HEK293 (cell line): ENCODE results near the gene MRPL48.
A peak's percentile ranks its signal among the peaks of the same experiment; 100 is the strongest.

Source experiments
- CTCF ChIA-PET: fragments of 350-600 bp; formaldehyde crosslinking; extraction: SDS; loops from one replicate; lab custom pipeline; 2021; ENCODE audit warnings: antibody characterized with exemption; lab: Yijun Ruan, JAX
- POLR2A ChIA-PET: fragments of 300-600 bp; formaldehyde crosslinking; extraction: SDS; loops from one replicate; lab custom pipeline; 2020; ENCODE audit warnings: antibody characterized with exemption, inconsistent platforms; lab: Yijun Ruan, JAX
- H3K27ac ChIP-seq: fragments of 200-500 bp; sonication (Bioruptor generic); 2 replicates; pipeline ENCODE4 v1.5.1; 2014; ENCODE audit warnings: low read depth, low read length, control low read depth, inconsistent platforms; ENCODE audit errors: extremely low read depth
- H3K36me3 ChIP-seq, 2 experiments: fragments of 200-500 bp in 1 of 2; sonication (Bioruptor generic) in 1 of 2; 1 replicate in 1 of 2; 2 replicates in 1 of 2; pipeline ENCODE4 v1.5.1; 2014 to 2017; ENCODE audit warnings: inconsistent platforms in 2 of 2, low read length in 2 of 2; ENCODE audit not compliant: control insufficient read depth in 2 of 2, insufficient read depth in 1 of 2
- H3K4me1 ChIP-seq: fragments of 200-500 bp; sonication (Bioruptor generic); 2 replicates; pipeline ENCODE4 v1.5.1; 2014; ENCODE audit warnings: mild to moderate bottlenecking, low read length, inconsistent platforms; ENCODE audit not compliant: control insufficient read depth, insufficient read depth
- H3K4me3 ChIP-seq: 2 replicates; pipeline ENCODE4 v1.5.1; 2011; ENCODE audit warnings: low read depth, mild to moderate bottlenecking, control low read depth, low read length, moderate library complexity
- H3K9me3 ChIP-seq: fragments of 200-500 bp; sonication (Bioruptor generic); 2 replicates; pipeline ENCODE4 v1.5.1; 2014; ENCODE audit warnings: low read depth, low read length, inconsistent platforms; ENCODE audit not compliant: control insufficient read depth, insufficient read depth
- ELK4 ChIP-seq: IDR thresholded peaks from 2 replicates; pipeline ENCODE4 v1.6.1; 2011; ENCODE audit warnings: mild to moderate bottlenecking, low read depth, low read length, borderline replicate concordance
- HOXD13 ChIP-seq: sonication (generic); formaldehyde crosslinking; IDR thresholded peaks from 2 replicates; pipeline ENCODE4 v1.8.0; 2022; ENCODE audit warnings: missing genetic modification reagents, borderline replicate concordance
- ZBTB17 ChIP-seq: fragments of 450-650 bp; formaldehyde crosslinking; IDR thresholded peaks from 2 replicates; pipeline ENCODE4 v1.5.1; 2016; ENCODE audit warnings: missing biosample characterization, missing genetic modification characterization
- ZFP69B ChIP-seq: fragments of 450-650 bp; formaldehyde crosslinking; IDR thresholded peaks from 2 replicates; pipeline ENCODE4 v1.5.1; 2016; ENCODE audit warnings: missing biosample characterization, missing genetic modification characterization
- ZNF133 ChIP-seq: fragments of 450-650 bp; formaldehyde crosslinking; IDR thresholded peaks from 2 replicates; pipeline ENCODE4 v1.5.1; 2016; ENCODE audit warnings: missing biosample characterization, missing genetic modification characterization
- ZNF211 ChIP-seq: fragments of 450-650 bp; formaldehyde crosslinking; IDR thresholded peaks from 2 replicates; pipeline ENCODE4 v1.5.1; 2016; ENCODE audit warnings: low read depth, missing biosample characterization, missing genetic modification characterization
- ZNF24 ChIP-seq: fragments of 450-650 bp; formaldehyde crosslinking; IDR thresholded peaks from 2 replicates; pipeline ENCODE4 v1.5.1; 2016; ENCODE audit warnings: missing biosample characterization, missing genetic modification characterization
- ZNF280C ChIP-seq: fragments of 450-650 bp; formaldehyde crosslinking; IDR thresholded peaks from 2 replicates; pipeline ENCODE4 v1.5.1; 2016; ENCODE audit warnings: missing biosample characterization, missing genetic modification characterization
- ZNF391 ChIP-seq: fragments of 450-650 bp; formaldehyde crosslinking; IDR thresholded peaks from 2 replicates; pipeline ENCODE4 v1.5.1; 2016; ENCODE audit warnings: low read depth, missing biosample characterization, missing genetic modification characterization, borderline replicate concordance
- ZNF600 ChIP-seq: fragments of 450-650 bp; formaldehyde crosslinking; IDR thresholded peaks from 2 replicates; pipeline ENCODE4 v1.5.1; 2016; ENCODE audit warnings: missing biosample characterization, missing genetic modification characterization
- ZNF658 ChIP-seq: fragments of 450-650 bp; formaldehyde crosslinking; IDR thresholded peaks from 2 replicates; pipeline ENCODE4; 2016; ENCODE audit warnings: missing biosample characterization, missing genetic modification characterization
- ZNF701 ChIP-seq: fragments of 450-650 bp; formaldehyde crosslinking; IDR thresholded peaks from 2 replicates; pipeline ENCODE4 v1.5.1; 2016; ENCODE audit warnings: missing biosample characterization, missing genetic modification characterization
- ZSCAN4 ChIP-seq: fragments of 450-650 bp; formaldehyde crosslinking; IDR thresholded peaks from 2 replicates; pipeline ENCODE4 v1.5.1; 2017; ENCODE audit warnings: missing biosample characterization, missing genetic modification characterization
- TF ChIP-seq, protein P1 (sequence below): fragments of 450-650 bp; formaldehyde crosslinking; IDR thresholded peaks from 2 replicates; pipeline ENCODE4 v1.5.1; 2016; ENCODE audit warnings: missing biosample characterization, missing genetic modification characterization, low read depth
- TF ChIP-seq, protein P2 (sequence below): fragments of 450-650 bp; formaldehyde crosslinking; conservative IDR thresholded peaks from 2 replicates; pipeline ENCODE4 v1.5.1; 2016; ENCODE audit warnings: low read depth, missing biosample characterization, missing genetic modification characterization
- TF ChIP-seq, protein P3 (sequence below): fragments of 450-650 bp; formaldehyde crosslinking; IDR thresholded peaks from 2 replicates; pipeline ENCODE4 v1.5.1; 2016; ENCODE audit warnings: missing biosample characterization, missing genetic modification characterization, low read depth

The MRPL48 gene

DNA sequence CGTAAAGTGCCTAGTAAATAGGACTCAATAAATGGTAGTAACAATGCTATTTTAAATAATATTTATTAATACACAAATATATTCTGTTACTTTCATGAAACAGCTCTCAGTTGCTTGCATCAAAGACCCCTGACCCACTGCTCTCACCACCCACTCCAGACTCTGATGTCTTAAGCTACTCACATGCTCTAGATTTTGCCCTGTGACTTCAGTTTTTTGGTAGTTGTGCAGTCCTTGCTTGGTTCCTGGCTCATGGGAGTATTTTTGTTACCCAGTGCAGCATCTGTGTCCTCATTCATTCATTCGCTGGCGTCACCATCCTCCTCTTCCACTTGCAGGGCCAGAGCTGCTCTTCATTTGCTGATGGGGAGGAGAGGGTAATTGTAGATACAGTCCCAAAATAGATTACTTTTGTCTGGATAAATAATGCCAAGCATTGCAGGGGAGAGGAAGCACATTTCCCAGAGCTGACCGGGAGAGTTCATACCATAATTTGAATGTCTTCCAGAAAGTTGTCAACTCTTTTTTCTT, 12.7 kb downstream of the MRPL48 start:
- Histone ChIP-seq H3K4me3 (no peak overlapping the region), H3K4me1 (no peaks in the 10 kb centered on the region), H3K9me3 (no peaks in the 10 kb centered on the region), H3K36me3 (peaks cover 0 to 11% of the 10 kb centered on the region in 2 experiments; a peak in 1 of 3 replicates), H3K27ac (no peak overlapping the region)
- no peak for TF ChIP-seq ZSCAN4 (tag by site-specific recombination)
- TF ChIP-seq ZBTB17: peak; percentile 48
- TF ChIP-seq ZNF600 (tag by site-specific recombination): no peak
- no peak for TF ChIP-seq ZNF24
- no peak for TF ChIP-seq ZNF133 (tag by site-specific recombination)
- TF ChIP-seq ZNF391: no peak
- ChIA-PET CTCF (no interaction called here), POLR2A (no interaction called here)

DNA sequence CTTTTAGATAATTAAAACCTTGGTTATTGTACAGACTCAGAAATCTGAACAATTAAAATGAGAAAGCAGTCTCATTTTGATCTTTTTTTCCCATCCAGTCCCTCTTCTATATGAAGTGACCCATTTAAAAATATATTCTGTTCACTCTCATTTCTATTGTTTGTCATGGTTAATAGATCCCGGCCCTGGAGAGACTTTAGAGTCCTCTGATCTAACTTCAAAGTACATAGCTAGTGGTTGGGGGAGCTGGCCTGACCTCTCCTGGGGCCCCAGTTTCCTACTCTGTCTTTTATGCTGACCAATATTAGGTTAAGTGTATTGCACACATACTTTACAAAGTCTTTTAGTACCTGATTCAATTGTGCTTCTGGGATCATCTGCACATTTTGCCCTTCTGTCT, 13.5 kb downstream of the MRPL48 start:
- Histone ChIP-seq H3K9me3 (no peaks in the 10 kb centered on the region), H3K4me3 (no peak overlapping the region), H3K27ac (no peak overlapping the region), H3K36me3 (peaks cover 0 to 10% of the 10 kb centered on the region in 2 experiments; a peak in 1 of 3 replicates), H3K4me1 (no peaks in the 10 kb centered on the region)
- TF ChIP-seq ELK4 (no peak), ZFP69B (tag by site-specific recombination) (no peak), ZNF701 (no peak), HOXD13 (CRISPR knock-in tag) (no peak), ZNF211 (tag by site-specific recombination) (no peak), ZNF280C (tag by site-specific recombination) (no peak), ZNF658 (tag by site-specific recombination) (no peak)
- TF ChIP-seq, protein P1, sequence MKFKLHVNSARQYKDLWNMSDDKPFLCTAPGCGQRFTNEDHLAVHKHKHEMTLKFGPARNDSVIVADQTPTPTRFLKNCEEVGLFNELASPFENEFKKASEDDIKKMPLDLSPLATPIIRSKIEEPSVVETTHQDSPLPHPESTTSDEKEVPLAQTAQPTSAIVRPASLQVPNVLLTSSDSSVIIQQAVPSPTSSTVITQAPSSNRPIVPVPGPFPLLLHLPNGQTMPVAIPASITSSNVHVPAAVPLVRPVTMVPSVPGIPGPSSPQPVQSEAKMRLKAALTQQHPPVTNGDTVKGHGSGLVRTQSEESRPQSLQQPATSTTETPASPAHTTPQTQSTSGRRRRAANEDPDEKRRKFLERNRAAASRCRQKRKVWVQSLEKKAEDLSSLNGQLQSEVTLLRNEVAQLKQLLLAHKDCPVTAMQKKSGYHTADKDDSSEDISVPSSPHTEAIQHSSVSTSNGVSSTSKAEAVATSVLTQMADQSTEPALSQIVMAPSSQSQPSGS (tag by site-specific recombination): no peak
- TF ChIP-seq, protein P2, sequence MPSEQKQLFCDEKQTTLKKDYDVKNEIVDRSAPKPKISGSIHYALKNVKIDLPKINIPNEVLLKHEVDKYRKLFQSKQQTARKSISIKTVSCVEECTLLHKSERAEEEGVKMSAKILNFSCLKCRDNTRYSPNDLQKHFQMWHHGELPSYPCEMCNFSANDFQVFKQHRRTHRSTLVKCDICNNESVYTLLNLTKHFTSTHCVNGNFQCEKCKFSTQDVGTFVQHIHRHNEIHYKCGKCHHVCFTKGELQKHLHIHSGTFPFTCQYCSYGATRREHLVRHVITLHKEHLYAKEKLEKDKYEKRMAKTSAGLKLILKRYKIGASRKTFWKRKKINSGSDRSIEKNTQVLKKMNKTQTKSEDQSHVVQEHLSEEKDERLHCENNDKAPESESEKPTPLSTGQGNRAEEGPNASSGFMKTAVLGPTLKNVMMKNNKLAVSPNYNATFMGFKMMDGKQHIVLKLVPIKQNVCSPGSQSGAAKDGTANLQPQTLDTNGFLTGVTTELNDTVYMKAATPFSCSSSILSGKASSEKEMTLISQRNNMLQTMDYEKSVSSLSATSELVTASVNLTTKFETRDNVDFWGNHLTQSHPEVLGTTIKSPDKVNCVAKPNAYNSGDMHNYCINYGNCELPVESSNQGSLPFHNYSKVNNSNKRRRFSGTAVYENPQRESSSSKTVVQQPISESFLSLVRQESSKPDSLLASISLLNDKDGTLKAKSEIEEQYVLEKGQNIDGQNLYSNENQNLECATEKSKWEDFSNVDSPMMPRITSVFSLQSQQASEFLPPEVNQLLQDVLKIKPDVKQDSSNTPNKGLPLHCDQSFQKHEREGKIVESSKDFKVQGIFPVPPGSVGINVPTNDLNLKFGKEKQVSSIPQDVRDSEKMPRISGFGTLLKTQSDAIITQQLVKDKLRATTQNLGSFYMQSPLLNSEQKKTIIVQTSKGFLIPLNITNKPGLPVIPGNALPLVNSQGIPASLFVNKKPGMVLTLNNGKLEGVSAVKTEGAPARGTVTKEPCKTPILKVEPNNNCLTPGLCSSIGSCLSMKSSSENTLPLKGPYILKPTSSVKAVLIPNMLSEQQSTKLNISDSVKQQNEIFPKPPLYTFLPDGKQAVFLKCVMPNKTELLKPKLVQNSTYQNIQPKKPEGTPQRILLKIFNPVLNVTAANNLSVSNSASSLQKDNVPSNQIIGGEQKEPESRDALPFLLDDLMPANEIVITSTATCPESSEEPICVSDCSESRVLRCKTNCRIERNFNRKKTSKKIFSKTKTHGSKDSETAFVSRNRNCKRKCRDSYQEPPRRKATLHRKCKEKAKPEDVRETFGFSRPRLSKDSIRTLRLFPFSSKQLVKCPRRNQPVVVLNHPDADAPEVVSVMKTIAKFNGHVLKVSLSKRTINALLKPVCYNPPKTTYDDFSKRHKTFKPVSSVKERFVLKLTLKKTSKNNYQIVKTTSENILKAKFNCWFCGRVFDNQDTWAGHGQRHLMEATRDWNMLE (tag by site-specific recombination): no peak
- TF ChIP-seq, protein P3, sequence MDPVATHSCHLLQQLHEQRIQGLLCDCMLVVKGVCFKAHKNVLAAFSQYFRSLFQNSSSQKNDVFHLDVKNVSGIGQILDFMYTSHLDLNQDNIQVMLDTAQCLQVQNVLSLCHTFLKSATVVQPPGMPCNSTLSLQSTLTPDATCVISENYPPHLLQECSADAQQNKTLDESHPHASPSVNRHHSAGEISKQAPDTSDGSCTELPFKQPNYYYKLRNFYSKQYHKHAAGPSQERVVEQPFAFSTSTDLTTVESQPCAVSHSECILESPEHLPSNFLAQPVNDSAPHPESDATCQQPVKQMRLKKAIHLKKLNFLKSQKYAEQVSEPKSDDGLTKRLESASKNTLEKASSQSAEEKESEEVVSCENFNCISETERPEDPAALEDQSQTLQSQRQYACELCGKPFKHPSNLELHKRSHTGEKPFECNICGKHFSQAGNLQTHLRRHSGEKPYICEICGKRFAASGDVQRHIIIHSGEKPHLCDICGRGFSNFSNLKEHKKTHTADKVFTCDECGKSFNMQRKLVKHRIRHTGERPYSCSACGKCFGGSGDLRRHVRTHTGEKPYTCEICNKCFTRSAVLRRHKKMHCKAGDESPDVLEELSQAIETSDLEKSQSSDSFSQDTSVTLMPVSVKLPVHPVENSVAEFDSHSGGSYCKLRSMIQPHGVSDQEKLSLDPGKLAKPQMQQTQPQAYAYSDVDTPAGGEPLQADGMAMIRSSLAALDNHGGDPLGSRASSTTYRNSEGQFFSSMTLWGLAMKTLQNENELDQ (tag by site-specific recombination): no peak
- ChIA-PET POLR2A (no interaction called here), CTCF (no interaction called here)
